GM12872 (cell line): Measurements from ENCODE around the gene CPN1.

Experiments used
- CTCF ChIP-seq: IDR thresholded peaks from 3 replicates; pipeline ENCODE4 v1.5.1; 2011; ENCODE audit warnings: low read depth, mild to moderate bottlenecking, low read length, moderate library complexity; ENCODE audit not compliant: insufficient read depth

The CPN1 gene

DNA sequence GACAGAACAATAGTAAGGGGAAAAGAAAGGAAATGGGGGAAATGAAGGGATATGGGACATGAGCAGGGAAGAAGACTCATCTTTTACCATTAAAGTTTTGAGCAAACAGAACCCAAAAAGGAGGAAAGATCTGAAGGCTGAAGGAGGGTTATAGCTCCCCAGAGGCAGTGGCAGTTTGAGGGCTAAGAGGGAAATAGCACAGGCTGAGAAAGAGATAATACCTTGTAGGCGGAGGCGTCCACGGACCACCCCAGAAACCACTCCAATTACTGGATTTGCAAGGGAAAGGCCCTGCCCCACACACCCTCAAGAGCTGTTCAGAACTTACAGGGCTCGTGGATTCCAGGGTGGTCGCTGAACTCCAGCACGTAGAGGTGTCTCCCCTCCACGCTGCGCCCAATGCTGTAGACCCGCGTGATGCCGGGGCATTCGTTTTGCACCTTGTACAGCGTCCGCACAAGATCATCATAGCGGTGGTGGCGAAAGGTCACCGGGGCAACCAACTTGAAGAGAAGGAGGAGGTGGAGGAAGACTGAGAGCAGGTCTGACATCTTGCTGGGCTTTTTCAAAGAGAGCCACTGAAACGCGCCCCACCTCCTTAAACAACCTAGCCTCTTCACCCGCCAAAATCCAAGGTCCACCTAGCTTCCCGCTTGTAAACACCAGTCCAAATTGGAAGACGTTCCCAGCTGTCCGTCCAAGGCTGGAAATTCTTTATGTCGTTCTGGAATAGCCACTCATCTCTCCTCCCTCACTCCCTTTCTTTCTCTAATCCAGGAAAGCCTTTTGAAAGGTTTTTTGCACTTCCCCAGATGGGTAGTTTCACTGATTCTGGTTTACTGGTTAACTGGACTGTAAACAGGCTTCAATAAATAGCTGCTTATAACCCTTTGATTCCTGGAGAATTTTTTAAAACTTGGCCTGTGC lies at the start of gene CPN1:
TSS of gene CPN1 (minus strand) at position 795 of the 927 bp plus-strand sequence. CDS start at position 551, 244 bp downstream.
- TF ChIP-seq CTCF, result no peak

DNA sequence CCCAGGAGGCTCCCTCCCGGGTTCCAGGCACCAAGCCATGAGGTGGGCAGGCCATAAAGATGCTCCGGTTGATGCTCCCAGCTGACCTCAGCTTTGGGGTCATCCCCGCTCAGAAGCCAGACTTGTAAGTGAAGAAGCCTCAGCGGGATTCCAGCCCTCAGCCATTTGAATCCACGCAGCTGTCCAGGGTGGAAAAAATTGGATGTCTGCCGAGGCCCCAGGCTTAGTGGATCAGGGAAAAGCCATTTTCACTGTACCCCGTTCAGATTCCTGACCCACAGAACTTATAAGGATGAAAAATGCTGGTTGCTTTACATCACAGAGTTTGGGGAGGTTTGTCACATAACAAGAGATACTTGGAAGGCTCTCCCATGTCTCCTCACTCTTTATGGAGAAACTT lies 49.2 kb upstream of the CPN1 start:
- TF ChIP-seq CTCF, result no peak

- no peak for TF ChIP-seq CTCF
These were observed 47.8 kb upstream of the CPN1 start for GRCh38 chr10:100129424-100129823.

DNA sequence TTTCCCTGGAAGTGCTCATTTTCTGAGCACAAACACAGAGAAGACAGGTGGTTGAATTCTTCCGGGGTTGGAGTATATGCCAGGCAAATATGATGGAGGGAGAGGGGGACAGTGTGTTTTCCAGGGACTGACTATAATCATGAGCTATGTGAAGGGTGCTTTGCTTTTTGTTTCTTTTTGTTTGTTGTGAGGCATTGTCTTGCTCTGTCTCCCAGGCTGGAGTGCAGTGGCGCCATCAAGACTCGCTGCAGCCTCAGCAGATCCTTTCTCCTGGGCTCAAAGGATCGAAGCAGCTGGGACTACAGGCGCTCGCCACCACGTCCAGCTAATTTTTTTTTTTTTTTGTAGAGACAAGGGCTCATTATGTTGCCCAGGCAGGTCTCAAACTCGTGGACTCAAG lies 47.3 kb upstream of the CPN1 start:
- no peak for TF ChIP-seq CTCF

- no peak for TF ChIP-seq CTCF
These were observed 42.4 kb upstream of the CPN1 start for GRCh38 chr10:100124097-100124496.

DNA sequence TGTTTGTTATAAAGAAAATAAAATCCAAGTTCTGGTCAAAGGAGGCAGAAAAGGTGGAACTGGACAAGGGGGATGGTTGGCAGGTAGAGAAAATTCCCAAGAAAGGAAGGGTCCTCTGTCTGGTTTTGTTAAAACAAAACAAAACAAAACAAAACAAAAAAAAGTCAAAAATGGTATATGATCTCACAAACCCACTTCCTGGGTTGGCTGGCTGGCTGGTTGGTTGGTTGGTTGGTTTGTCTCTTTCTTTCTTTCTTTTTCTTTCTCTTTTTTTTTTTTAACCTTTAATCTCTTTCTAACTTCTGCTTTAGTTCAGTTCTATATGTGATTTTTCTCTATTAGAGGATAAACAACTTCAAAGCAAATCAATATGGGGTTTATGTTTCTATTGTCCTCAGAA lies 41.1 kb upstream of the CPN1 start:
- no peak for TF ChIP-seq CTCF

- TF ChIP-seq CTCF, result no peak
These were observed 38.9 kb upstream of the CPN1 start for GRCh38 chr10:100120550-100120949.
